DOHH2 (cell line): Measurements from ENCODE around the gene PHACTR2.

Experiments used
- H3F3A ChIP-seq: fragments of 200-600 bp; sonication (generic), shearing (Covaris generic); 2 replicates; pipeline ENCODE4 v1.6.0; 2016; ENCODE audit warnings: antibody characterized with exemption, mild to moderate bottlenecking; ENCODE audit not compliant: control insufficient read depth, insufficient read depth
- H3K27ac ChIP-seq: fragments of 200-600 bp; sonication (generic); 2 replicates; pipeline ENCODE4 v1.5.1; 2014; ENCODE audit warnings: low read depth, mild to moderate bottlenecking, low read length, moderate library complexity
- H3K27me3 ChIP-seq: fragments of 200-600 bp; sonication (generic); 2 replicates; pipeline ENCODE4 v1.6.1; 2014; ENCODE audit warnings: mild to moderate bottlenecking, low read length, mixed read lengths; ENCODE audit not compliant: control insufficient read depth
- H3K36me3 ChIP-seq: fragments of 200-600 bp; sonication (generic); 2 replicates; pipeline ENCODE4 v1.6.1; 2014; ENCODE audit warnings: mild to moderate bottlenecking, low read length, moderate library complexity, mixed read lengths; ENCODE audit not compliant: control insufficient read depth
- H3K4me1 ChIP-seq: fragments of 200-600 bp; sonication (generic); 2 replicates; pipeline ENCODE4 v1.6.1; 2014; ENCODE audit warnings: mild to moderate bottlenecking, low read length, mixed read lengths; ENCODE audit not compliant: control insufficient read depth
- H3K4me2 ChIP-seq: fragments of 200-600 bp; sonication (generic); 2 replicates; pipeline ENCODE4 v1.6.0; 2014; ENCODE audit warnings: mild to moderate bottlenecking, low read length, moderate library complexity
- H3K4me3 ChIP-seq: fragments of 200-600 bp; sonication (generic); 2 replicates; pipeline ENCODE4 v1.5.1; 2014; ENCODE audit warnings: mild to moderate bottlenecking, low read length, mixed read lengths
- H3K79me2 ChIP-seq: fragments of 200-600 bp; sonication (generic); 2 replicates; pipeline ENCODE4 v1.6.1; 2014; ENCODE audit warnings: mild to moderate bottlenecking, low read length, mixed read lengths; ENCODE audit not compliant: control insufficient read depth
- H3K9me2 ChIP-seq: fragments of 200-600 bp; sonication (generic); replicated peaks from 2 replicates; pipeline ENCODE4 v1.6.1; 2014; ENCODE audit warnings: mild to moderate bottlenecking, low read length, mixed read lengths; ENCODE audit not compliant: control insufficient read depth
- H3K9me3 ChIP-seq: fragments of 200-600 bp; sonication (generic); 2 replicates; pipeline ENCODE4 v1.6.1; 2014; ENCODE audit warnings: antibody characterized with exemption, low read length, mixed read lengths; ENCODE audit not compliant: control insufficient read depth, insufficient read depth
- H4K20me1 ChIP-seq: fragments of 200-600 bp; sonication (generic); 2 replicates; pipeline ENCODE4 v1.6.0; 2014; ENCODE audit warnings: low read depth, mild to moderate bottlenecking, antibody characterized with exemption, low read length, moderate library complexity; ENCODE audit not compliant: control insufficient read depth, insufficient read depth
- CTCF ChIP-seq: fragments of 200-600 bp; sonication (generic); IDR thresholded peaks from one replicate; pipeline ENCODE4 v1.5.1; 2014; ENCODE audit warnings: antibody characterized with exemption, mild to moderate bottlenecking, low read depth, low read length; ENCODE audit not compliant: poor library complexity, severe bottlenecking
- EZH2phosphoT487 ChIP-seq: fragments of 200-600 bp; sonication (generic); IDR thresholded peaks from 2 replicates; pipeline ENCODE4 v1.6.1; 2017; ENCODE audit warnings: borderline replicate concordance, mild to moderate bottlenecking, antibody characterized with exemption, low read length, moderate library complexity, mixed read lengths

Gene PHACTR2

DNA sequence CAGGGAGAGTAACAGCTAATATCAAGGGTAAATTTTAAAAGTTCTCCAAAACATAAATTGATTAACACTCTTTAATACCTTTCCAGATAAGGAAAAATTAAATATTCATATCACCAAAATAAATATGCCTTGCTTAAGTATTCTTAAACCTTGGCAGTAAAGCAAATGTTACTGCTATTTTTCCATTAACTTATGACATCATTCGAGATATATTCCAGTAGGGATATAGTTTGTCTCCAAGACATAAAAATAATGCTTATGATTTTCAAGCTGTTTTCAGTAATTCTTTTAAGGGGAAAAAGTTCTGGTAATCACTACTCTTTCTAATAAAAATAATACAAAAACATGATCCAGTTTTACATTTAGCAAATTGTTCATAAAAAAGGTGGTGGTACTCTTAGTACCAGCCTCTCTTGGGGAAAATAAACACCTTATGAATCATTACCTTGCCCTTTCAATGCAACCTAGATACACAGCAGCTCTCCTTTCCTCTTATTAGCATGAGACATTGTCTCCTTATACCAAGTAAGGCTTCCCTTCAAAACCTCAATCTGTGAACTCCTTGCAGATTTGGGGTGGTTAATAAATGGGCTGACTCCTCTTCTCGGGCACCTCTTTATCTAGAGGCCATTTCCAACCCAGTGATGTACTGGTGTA lies 133.9 kb downstream of the PHACTR2 start:
- Histone ChIP-seq H3K79me2 (no peaks in the 10 kb centered on the region), H3K9me2 (no peaks in the 10 kb centered on the region), H3K4me3 (no peak overlapping the region), H3K9me3 (no peaks in the 10 kb centered on the region), H3F3A (no peaks in the 10 kb centered on the region), H3K27me3 (no peaks in the 10 kb centered on the region), H3K27ac (no peak overlapping the region), H3K4me2 (no peak overlapping the region), H3K4me1 (no peaks in the 10 kb centered on the region), H4K20me1 (no peaks in the 10 kb centered on the region), H3K36me3 (no peaks in the 10 kb centered on the region)
- TF ChIP-seq CTCF (no peak), EZH2phosphoT487 (no peak)

DNA sequence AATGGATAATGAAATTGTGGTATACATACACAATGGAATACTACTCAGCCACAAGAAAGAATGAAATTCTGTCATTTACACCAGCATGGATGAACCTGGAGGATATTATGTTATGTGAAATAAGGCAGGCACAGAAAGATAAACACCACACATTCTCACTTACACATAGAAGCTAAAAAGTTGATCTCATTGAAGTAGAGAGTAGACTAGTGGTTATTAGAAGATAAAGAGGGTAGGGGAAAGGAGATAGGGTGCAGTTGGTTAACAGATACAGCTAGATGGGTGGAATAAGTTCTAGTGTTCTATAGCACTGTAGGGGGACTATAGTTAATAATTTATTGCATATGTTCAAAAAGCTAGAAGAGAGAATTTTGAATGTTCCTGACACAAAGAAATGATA lies 139.9 kb downstream of the PHACTR2 start:
- Histone ChIP-seq H3K27ac (no peak overlapping the region), H3K36me3 (no peaks in the 10 kb centered on the region), H3K79me2 (no peaks in the 10 kb centered on the region), H3K4me2 (no peak overlapping the region), H4K20me1 (no peaks in the 10 kb centered on the region), H3K4me3 (no peak overlapping the region), H3K4me1 (no peaks in the 10 kb centered on the region), H3K27me3 (no peaks in the 10 kb centered on the region), H3F3A (no peaks in the 10 kb centered on the region), H3K9me3 (no peaks in the 10 kb centered on the region), H3K9me2 (no peaks in the 10 kb centered on the region)
- no peak for TF ChIP-seq EZH2phosphoT487

GRCh38 chr6:143821359-143821758 lies 143.6 kb downstream of the PHACTR2 start:
- no peaks in the 10 kb centered on the region for H3K9me3 ChIP-seq
- H3K79me2 ChIP-seq, result no peaks in the 10 kb centered on the region
- no peaks in the 10 kb centered on the region for H4K20me1 ChIP-seq
- no peaks in the 10 kb centered on the region for H3K9me2 ChIP-seq
- no peak overlapping the region for H3K4me2 ChIP-seq
- TF ChIP-seq EZH2phosphoT487, result no peak
- no peak overlapping the region for H3K4me3 ChIP-seq
- H3K27ac ChIP-seq, result no peak overlapping the region
- H3K36me3 ChIP-seq, result no peaks in the 10 kb centered on the region
- no peaks in the 10 kb centered on the region for H3F3A ChIP-seq
- H3K4me1 ChIP-seq, result no peaks in the 10 kb centered on the region
- H3K27me3 ChIP-seq, result no peaks in the 10 kb centered on the region

- no peaks in the 10 kb centered on the region for H3K9me2 ChIP-seq
- H4K20me1 ChIP-seq, result no peaks in the 10 kb centered on the region
- no peak overlapping the region for H3K4me3 ChIP-seq
- no peak for TF ChIP-seq CTCF
- TF ChIP-seq EZH2phosphoT487, result no peak
- no peak overlapping the region for H3K27ac ChIP-seq
- no peaks in the 10 kb centered on the region for H3K27me3 ChIP-seq
- H3K79me2 ChIP-seq, result no peaks in the 10 kb centered on the region
- no peaks in the 10 kb centered on the region for H3K36me3 ChIP-seq
- H3F3A ChIP-seq, result no peaks in the 10 kb centered on the region
- no peaks in the 10 kb centered on the region for H3K4me1 ChIP-seq
- no peak overlapping the region for H3K4me2 ChIP-seq
- no peaks in the 10 kb centered on the region for H3K9me3 ChIP-seq
Measured at GRCh38 chr6:143822584-143823024, 144.8 kb downstream of the PHACTR2 start.
